Mesendoderm (in vitro differentiated cells): Measurements from ENCODE around the gene ARHGDIA.

ENCODE experiments used
- DNase-seq: peaks from one replicate; pipeline ENCODE4 v3.0.0; 2013
- H2AK5ac ChIP-seq: 2 replicates; pipeline ENCODE4 v1.6.1; 2013; ENCODE audit warnings: low read length, inconsistent platforms
- H2BK120ac ChIP-seq: 2 replicates; pipeline ENCODE4 v1.6.1; 2013; ENCODE audit warnings: low read depth, mild to moderate bottlenecking, low read length, moderate library complexity, mixed read lengths
- H2BK15ac ChIP-seq: replicated peaks from 2 replicates; pipeline ENCODE4 v1.6.1; 2013; ENCODE audit warnings: low read depth, mild to moderate bottlenecking, moderate library complexity
- H2BK5ac ChIP-seq: 2 replicates; pipeline ENCODE4 v1.6.1; 2013; ENCODE audit warnings: low read length, inconsistent platforms
- H3K18ac ChIP-seq: 2 replicates; pipeline ENCODE4 v1.6.1; 2013; ENCODE audit warnings: mild to moderate bottlenecking, low read length, mixed read lengths
- H3K23ac ChIP-seq: one replicate; pipeline ENCODE4 v1.6.1; 2013; ENCODE audit warnings: low read length
- H3K27ac ChIP-seq: 2 replicates; pipeline ENCODE4 v1.5.1; 2013; ENCODE audit warnings: low read depth, mild to moderate bottlenecking, inconsistent platforms, low read length, moderate library complexity
- H3K27me3 ChIP-seq: 2 replicates; pipeline ENCODE4 v1.6.1; 2013; ENCODE audit warnings: low read length, control low read depth, mild to moderate bottlenecking, inconsistent platforms; ENCODE audit not compliant: insufficient read depth, poor library complexity
- H3K36me3 ChIP-seq: 2 replicates; pipeline ENCODE4 v1.6.1; 2013; ENCODE audit warnings: low read length, inconsistent platforms; ENCODE audit not compliant: control insufficient read depth, insufficient read depth
- H3K4ac ChIP-seq: one replicate; pipeline ENCODE4 v1.6.1; 2013; ENCODE audit warnings: low read depth, mild to moderate bottlenecking, low read length, moderate library complexity
- H3K4me1 ChIP-seq: 2 replicates; pipeline ENCODE4 v1.6.1; 2013; ENCODE audit warnings: low read depth, low read length, inconsistent platforms; ENCODE audit not compliant: control insufficient read depth
- H3K4me2 ChIP-seq: 2 replicates; pipeline ENCODE4 v1.6.1; 2013; ENCODE audit warnings: low read length
- H3K4me3 ChIP-seq: 2 replicates; pipeline ENCODE4 v1.5.1; 2013; ENCODE audit warnings: mild to moderate bottlenecking, low read length
- H3K56ac ChIP-seq: one replicate; pipeline ENCODE4 v1.6.1; 2013; ENCODE audit warnings: low read length
- H3K79me1 ChIP-seq: 2 replicates; pipeline ENCODE4 v1.6.1; 2013; ENCODE audit warnings: low read length, inconsistent platforms
- H3K79me2 ChIP-seq: 2 replicates; pipeline ENCODE4 v1.6.1; 2013; ENCODE audit warnings: mild to moderate bottlenecking, low read length; ENCODE audit not compliant: control insufficient read depth, insufficient read depth
- H3K9ac ChIP-seq: 2 replicates; pipeline ENCODE4 v1.6.1; 2013; ENCODE audit warnings: low read length, inconsistent platforms
- H4K5ac ChIP-seq: one replicate; pipeline ENCODE4 v1.6.1; 2013; ENCODE audit warnings: low read length
- H4K8ac ChIP-seq: one replicate; pipeline ENCODE4 v1.6.1; 2013; ENCODE audit warnings: low read depth, mild to moderate bottlenecking, control low read depth, low read length, moderate library complexity
- WGBS: extraction: QIAGEN DNeasy Blood & Tissue Kit; methylation state at CpG from one replicate; pipeline ENCODE4 v1.1.7; 2013; ENCODE audit warnings: low lambda C conversion rate, missing lambda C conversion rate; ENCODE audit not compliant: insufficient coverage; ENCODE audit errors: extremely low coverage; 5-methylcytosine and 5-hydroxymethylcytosine counted together

Gene ARHGDIA

GRCh38 chr17:81891303-81891552, 20.1 kb upstream of the ARHGDIA start:
- H4K8ac ChIP-seq: peak overlapping the region; percentile 88
- H3K18ac ChIP-seq: peak overlapping the region; percentile 97
- peaks cover 21% of the 10 kb centered on the region for H3K36me3 ChIP-seq
- no CpG with 5 or more reads among the region's 40 CpGs for WGBS
- no peaks in the 10 kb centered on the region for H3K27me3 ChIP-seq
- H3K4ac ChIP-seq: peak overlapping the region; percentile 99
- no peaks in the 10 kb centered on the region for H3K4me1 ChIP-seq
- DNase-seq: no peak
- peaks cover 29% of the 10 kb centered on the region for H3K79me1 ChIP-seq
- H3K79me2 ChIP-seq: peaks cover 35% of the 10 kb centered on the region
- peak overlapping the region; percentile 94 for H3K4me3 ChIP-seq
- no peak overlapping the region for H2BK5ac ChIP-seq
- H3K23ac ChIP-seq: no peak overlapping the region
- peak overlapping the region; percentile 96 for H3K56ac ChIP-seq
- no peak overlapping the region for H2AK5ac ChIP-seq
- peak overlapping the region; percentile 46 for H3K27ac ChIP-seq
- H2BK120ac ChIP-seq: no peak overlapping the region
- H4K5ac ChIP-seq: no peak overlapping the region
- no peak overlapping the region for H3K4me2 ChIP-seq
- H2BK15ac ChIP-seq: no peak overlapping the region
- H3K9ac ChIP-seq: peak overlapping the region; percentile 98

GRCh38 chr17:81890447-81891302, 19.5 kb upstream of the ARHGDIA start:
- Histone ChIP-seq H2AK5ac (peak overlapping the region; percentile 69), H3K79me1 (peaks cover 34% of the 10 kb centered on the region), H3K18ac (peak overlapping the region; percentile 97), H3K36me3 (peaks cover 27% of the 10 kb centered on the region), H4K8ac (no peak overlapping the region), H2BK5ac (no peak overlapping the region), H2BK15ac (no peak overlapping the region), H3K27me3 (no peaks in the 10 kb centered on the region), H3K4me2 (peak overlapping the region; percentile 86), H3K56ac (peak overlapping the region; percentile 96), H3K27ac (peak overlapping the region; percentile 46), H3K9ac (peak overlapping the region; percentile 98), H3K23ac (no peak overlapping the region), H3K4me1 (no peaks in the 10 kb centered on the region), H3K4me3 (peak overlapping the region; percentile 94), H4K5ac (no peak overlapping the region), H2BK120ac (no peak overlapping the region), H3K79me2 (peaks cover 40% of the 10 kb centered on the region), H3K4ac (peak overlapping the region; percentile 99)
- no CpG with 5 or more reads among the region's 69 CpGs for whole genome bisulfite sequencing
- DNase-seq: no peak

GRCh38 chr17:81889602-81890001, 18.5 kb upstream of the ARHGDIA start:
- Histone ChIP-seq H3K36me3 (peaks cover 29% of the 10 kb centered on the region), H3K56ac (peak overlapping the region; percentile 34), H3K79me1 (peaks cover 36% of the 10 kb centered on the region), H4K8ac (no peak overlapping the region), H2BK120ac (no peak overlapping the region), H3K4me1 (no peaks in the 10 kb centered on the region), H3K4me2 (no peak overlapping the region), H3K4ac (no peak overlapping the region), H3K18ac (no peak overlapping the region), H3K4me3 (no peak overlapping the region), H4K5ac (no peak overlapping the region), H3K79me2 (peaks cover 40% of the 10 kb centered on the region), H2AK5ac (no peak overlapping the region), H3K23ac (no peak overlapping the region), H2BK15ac (no peak overlapping the region), H3K9ac (peak overlapping the region; percentile 98), H3K27ac (no peak overlapping the region), H3K27me3 (no peaks in the 10 kb centered on the region), H2BK5ac (no peak overlapping the region)
- WGBS: no CpG with 5 or more reads among the region's 9 CpGs
- DNase-seq: no peak

GRCh38 chr17:81888988-81889595, 18.0 kb upstream of the ARHGDIA start:
- WGBS: no CpG with 5 or more reads among the region's 16 CpGs
- Histone ChIP-seq H4K5ac (no peak overlapping the region), H3K36me3 (peaks cover 30% of the 10 kb centered on the region), H3K4me3 (no peak overlapping the region), H2BK5ac (no peak overlapping the region), H3K79me1 (peaks cover 34% of the 10 kb centered on the region), H3K4me1 (no peaks in the 10 kb centered on the region), H3K79me2 (peaks cover 40% of the 10 kb centered on the region), H2AK5ac (no peak overlapping the region), H3K9ac (no peak overlapping the region), H3K27me3 (no peaks in the 10 kb centered on the region), H2BK15ac (no peak overlapping the region), H3K23ac (no peak overlapping the region), H3K4me2 (no peak overlapping the region), H3K4ac (no peak overlapping the region), H3K27ac (no peak overlapping the region), H3K18ac (no peak overlapping the region), H2BK120ac (no peak overlapping the region), H3K56ac (no peak overlapping the region), H4K8ac (no peak overlapping the region)
- no peak for DNase-seq

GRCh38 chr17:81888105-81888987, 17.2 kb upstream of the ARHGDIA start:
- Histone ChIP-seq H2AK5ac (no peak overlapping the region), H2BK120ac (no peak overlapping the region), H3K4me3 (no peak overlapping the region), H2BK15ac (no peak overlapping the region), H3K23ac (no peak overlapping the region), H3K36me3 (peaks cover 31% of the 10 kb centered on the region), H3K27ac (no peak overlapping the region), H3K79me2 (peaks cover 40% of the 10 kb centered on the region), H3K4me2 (no peak overlapping the region), H3K4ac (no peak overlapping the region), H3K79me1 (peaks cover 34% of the 10 kb centered on the region), H2BK5ac (no peak overlapping the region), H4K8ac (no peak overlapping the region), H3K18ac (no peak overlapping the region), H3K9ac (no peak overlapping the region), H3K56ac (no peak overlapping the region), H3K27me3 (no peaks in the 10 kb centered on the region), H3K4me1 (no peaks in the 10 kb centered on the region), H4K5ac (no peak overlapping the region)
- no peak for DNase-seq
- no CpG with 5 or more reads among the region's 44 CpGs for WGBS
